GM13976 (cell line): ENCODE measurements around the gene TBC1D12.

Source experiments
- DNase-seq: peaks from one replicate; pipeline ENCODE4 v3.0.0; 2012; ENCODE audit warnings: low spot score
- in situ Hi-C: fragments of 300-500 bp; cut with MboI; formaldehyde crosslinking; loops from one replicate; pipeline ENCODE4 v1.12.0; 2022; ENCODE audit warnings: low sequenced_read_pairs, mixed read lengths, inconsistent platforms; ENCODE audit not compliant: unreplicated experiment
- TF ChIP-seq, protein P1 (sequence below): IDR thresholded peaks from 2 replicates; pipeline ENCODE4 v1.5.1; 2012; ENCODE audit warnings: borderline replicate concordance, mild to moderate bottlenecking; ENCODE audit not compliant: insufficient read depth; ENCODE audit errors: extremely low read depth, missing control alignments, control extremely low read depth

TBC1D12 gene

GRCh38 chr10:94403380-94404213 lies 1.3 kb downstream of the TBC1D12 start:
- in situ Hi-C loops, result no loop called here
- DNase-seq, result peak; percentile 78
- TF ChIP-seq, protein P1, sequence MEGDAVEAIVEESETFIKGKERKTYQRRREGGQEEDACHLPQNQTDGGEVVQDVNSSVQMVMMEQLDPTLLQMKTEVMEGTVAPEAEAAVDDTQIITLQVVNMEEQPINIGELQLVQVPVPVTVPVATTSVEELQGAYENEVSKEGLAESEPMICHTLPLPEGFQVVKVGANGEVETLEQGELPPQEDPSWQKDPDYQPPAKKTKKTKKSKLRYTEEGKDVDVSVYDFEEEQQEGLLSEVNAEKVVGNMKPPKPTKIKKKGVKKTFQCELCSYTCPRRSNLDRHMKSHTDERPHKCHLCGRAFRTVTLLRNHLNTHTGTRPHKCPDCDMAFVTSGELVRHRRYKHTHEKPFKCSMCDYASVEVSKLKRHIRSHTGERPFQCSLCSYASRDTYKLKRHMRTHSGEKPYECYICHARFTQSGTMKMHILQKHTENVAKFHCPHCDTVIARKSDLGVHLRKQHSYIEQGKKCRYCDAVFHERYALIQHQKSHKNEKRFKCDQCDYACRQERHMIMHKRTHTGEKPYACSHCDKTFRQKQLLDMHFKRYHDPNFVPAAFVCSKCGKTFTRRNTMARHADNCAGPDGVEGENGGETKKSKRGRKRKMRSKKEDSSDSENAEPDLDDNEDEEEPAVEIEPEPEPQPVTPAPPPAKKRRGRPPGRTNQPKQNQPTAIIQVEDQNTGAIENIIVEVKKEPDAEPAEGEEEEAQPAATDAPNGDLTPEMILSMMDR, result no peak

DNA sequence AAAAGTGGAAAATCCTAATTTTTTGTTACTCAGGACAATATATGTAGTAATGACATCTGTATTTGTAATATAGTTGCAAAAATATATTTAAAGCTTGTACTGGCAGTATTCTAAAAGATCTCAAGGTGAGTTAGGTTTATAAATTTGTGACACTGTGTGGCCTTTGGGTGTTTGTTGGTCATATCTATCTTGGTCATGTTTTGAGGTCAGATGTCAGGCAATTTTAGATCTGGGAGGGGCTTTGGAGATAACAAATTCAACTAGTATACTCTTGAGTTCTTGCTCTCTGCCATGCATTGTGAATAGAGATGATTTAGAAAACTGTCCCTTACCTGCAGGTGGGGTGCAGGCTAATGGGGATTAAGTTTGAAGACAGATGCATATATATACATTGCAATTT lies 3.1 kb downstream of the TBC1D12 start:
- no peak for DNase-seq
- TF ChIP-seq, protein P1, result no peak
- in situ Hi-C loops, result no loop called here

DNA sequence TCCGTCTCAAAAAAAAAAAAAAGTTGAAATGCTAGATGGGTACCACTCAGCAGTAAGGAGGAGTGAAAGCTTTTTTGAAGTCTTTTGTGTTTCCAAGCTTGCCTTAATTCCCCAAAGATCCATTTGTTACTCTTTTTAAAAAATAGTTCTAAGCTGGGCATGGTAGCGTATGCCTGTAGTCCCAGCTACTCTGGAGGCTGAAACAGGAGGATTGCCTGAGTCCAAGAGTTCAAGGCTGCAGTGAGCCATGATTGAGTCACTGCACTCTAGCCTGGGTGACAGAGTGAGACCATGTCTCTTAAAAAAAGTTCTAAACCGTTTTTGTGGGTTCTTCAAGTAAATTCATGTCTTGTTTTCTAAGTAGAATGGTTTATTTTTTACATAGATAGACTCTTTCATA lies 5.3 kb downstream of the TBC1D12 start:
- TF ChIP-seq, protein P1, result no peak
- in situ Hi-C loops, result no loop called here
- no peak for DNase-seq

- DNase-seq, result no peak
- TF ChIP-seq, protein P1, result no peak
- in situ Hi-C loops, result no loop called here
Measured at GRCh38 chr10:94409021-94409657, 6.8 kb downstream of the TBC1D12 start.

DNA sequence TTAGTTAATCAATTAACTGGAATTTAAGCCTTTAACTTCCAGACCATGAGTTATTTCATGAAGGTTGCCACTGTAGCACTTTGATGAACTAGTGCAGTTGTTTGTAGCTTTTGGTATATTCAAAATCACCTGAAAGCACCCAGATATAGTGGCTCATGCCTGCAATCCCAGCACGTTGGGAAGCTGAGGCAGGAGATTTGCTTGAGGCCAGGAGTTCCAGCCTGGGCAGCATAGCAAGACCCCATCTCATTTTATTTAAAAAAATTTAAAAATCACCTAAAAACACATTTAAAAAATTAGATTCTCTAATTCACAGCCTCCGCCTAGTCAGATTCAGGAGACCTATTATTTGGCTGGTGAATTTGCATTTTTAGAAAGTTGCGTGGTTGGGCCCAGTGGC lies 9.0 kb downstream of the TBC1D12 start:
- no peak for DNase-seq
- TF ChIP-seq, protein P1, result no peak
- in situ Hi-C loops, result no loop called here

DNA sequence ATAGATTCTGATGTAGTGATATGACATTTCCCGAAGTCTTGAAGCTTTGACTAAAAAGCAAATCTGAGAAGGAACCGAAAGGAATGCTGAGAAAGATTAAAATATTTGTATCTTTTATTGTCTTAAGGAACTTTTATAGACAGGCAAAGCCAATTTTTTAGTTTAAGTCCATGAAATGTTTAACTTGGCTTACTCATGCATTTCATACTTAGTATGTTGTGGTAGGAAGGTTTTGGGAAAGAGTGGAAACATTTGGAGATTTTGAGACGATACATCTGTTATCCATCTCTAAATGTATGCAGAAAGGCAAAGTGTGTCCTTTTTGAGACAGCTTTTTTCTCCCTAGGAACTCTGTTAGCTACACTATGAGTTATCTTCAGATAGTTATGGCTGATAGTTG lies 10.1 kb downstream of the TBC1D12 start:
- DNase-seq, result no peak
- in situ Hi-C loops, result no loop called here
- TF ChIP-seq, protein P1, result no peak
